Measurements from ENCODE around the gene PKIB.

PKIB gene

DNA sequence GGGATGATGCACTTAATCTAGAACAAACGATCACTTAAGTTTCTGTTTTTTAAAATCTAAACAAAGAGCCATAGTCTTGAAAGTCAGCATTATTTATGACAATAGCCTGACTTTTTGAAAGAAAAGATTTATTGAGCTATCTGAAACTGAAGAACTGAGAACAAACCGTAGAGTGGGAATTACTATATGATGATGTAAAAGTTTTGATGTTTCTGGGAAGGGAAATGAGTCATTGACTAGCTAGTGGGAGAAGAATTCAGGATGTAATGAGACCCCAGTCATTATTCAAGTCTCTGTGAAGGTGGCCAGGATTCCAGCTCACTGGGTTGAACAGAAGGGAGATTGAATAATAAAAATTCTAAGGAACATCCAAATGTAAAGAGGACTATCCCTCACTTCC is 85.9 kb downstream of the PKIB start:
- DNase-seq (ENCODE audit: low read depth): no peak
- TF ChIP-seq, protein P1, sequence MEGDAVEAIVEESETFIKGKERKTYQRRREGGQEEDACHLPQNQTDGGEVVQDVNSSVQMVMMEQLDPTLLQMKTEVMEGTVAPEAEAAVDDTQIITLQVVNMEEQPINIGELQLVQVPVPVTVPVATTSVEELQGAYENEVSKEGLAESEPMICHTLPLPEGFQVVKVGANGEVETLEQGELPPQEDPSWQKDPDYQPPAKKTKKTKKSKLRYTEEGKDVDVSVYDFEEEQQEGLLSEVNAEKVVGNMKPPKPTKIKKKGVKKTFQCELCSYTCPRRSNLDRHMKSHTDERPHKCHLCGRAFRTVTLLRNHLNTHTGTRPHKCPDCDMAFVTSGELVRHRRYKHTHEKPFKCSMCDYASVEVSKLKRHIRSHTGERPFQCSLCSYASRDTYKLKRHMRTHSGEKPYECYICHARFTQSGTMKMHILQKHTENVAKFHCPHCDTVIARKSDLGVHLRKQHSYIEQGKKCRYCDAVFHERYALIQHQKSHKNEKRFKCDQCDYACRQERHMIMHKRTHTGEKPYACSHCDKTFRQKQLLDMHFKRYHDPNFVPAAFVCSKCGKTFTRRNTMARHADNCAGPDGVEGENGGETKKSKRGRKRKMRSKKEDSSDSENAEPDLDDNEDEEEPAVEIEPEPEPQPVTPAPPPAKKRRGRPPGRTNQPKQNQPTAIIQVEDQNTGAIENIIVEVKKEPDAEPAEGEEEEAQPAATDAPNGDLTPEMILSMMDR (IDR thresholded peaks at IDR 0.05; ENCODE audit: low read depth, low read length, missing control alignments): no peak
- H3K4me3 ChIP-seq (ENCODE audit: low read depth, low read length): no peak overlapping the region

DNA sequence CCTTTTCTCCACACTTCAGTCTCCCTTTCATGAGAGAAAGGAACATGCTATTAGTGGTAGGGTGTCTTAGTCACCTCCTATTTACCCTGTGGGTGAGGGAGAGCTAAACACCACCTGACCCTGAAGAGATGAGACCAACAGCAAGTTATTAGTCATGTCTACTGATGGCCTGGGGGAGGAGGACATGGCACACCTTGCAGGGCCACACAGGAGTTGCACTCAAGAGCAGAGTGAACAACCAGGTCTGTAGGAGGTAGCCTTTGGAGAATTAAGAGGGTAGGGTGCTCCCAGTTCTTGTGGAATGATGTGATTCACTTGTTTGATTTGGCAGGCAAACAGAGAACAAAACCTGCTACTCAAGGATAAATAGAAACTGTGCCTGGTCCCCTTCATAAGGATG is 86.6 kb downstream of the PKIB start:
- no peak overlapping the region for H3K4me3 ChIP-seq (ENCODE audit: low read depth, low read length)
- TF ChIP-seq, protein P1 (IDR thresholded peaks at IDR 0.05; ENCODE audit: low read depth, low read length, missing control alignments): no peak
- DNase-seq (ENCODE audit: low read depth): no peak

DNA sequence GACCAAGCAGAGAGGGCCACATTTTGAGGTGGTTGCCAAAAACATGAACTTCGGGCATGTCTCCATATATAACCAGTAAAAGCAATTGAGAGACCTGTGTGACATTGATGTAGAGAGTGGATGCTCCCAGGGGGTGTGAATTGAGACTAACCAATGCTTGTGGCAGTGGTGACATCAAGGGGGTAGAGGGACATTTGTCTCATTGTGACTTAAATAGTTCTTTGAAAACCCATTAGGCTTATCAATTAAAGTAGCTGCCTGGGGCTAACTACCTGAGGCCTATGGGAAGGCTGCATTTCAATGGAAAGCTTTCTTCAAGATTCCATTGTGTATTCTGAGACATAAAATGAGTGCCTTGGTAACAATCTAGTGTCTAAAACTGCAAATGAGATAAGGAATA is 87.3 kb downstream of the PKIB start:
- H3K4me3 ChIP-seq (ENCODE audit: low read depth, low read length): no peak overlapping the region
- no peak for DNase-seq (ENCODE audit: low read depth)
- TF ChIP-seq, protein P1 (IDR thresholded peaks at IDR 0.05; ENCODE audit: low read depth, low read length, missing control alignments): no peak

DNA sequence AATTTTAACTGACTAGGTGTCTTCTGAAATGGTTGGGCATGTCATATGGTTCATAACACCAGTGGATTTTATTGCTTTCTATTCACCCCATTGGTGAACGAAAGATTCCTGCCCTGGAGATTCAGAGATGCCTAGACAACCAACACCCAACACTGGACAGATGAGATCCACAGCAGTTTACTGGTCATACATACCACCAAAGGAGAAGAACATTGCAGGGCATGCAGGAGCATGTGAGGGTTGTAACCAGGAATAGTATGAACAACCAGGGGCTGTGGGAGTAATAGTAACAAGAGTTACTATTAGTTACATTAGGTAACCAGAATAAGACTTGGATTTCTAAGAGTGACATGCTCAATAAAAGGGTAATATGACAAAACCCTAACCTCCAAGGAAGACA is 91.5 kb downstream of the PKIB start:
- no peak for DNase-seq (ENCODE audit: low read depth)
- no peak overlapping the region for H3K4me3 ChIP-seq (ENCODE audit: low read depth, low read length)
- TF ChIP-seq, protein P1 (IDR thresholded peaks at IDR 0.05; ENCODE audit: low read depth, low read length, missing control alignments): no peak

DNA sequence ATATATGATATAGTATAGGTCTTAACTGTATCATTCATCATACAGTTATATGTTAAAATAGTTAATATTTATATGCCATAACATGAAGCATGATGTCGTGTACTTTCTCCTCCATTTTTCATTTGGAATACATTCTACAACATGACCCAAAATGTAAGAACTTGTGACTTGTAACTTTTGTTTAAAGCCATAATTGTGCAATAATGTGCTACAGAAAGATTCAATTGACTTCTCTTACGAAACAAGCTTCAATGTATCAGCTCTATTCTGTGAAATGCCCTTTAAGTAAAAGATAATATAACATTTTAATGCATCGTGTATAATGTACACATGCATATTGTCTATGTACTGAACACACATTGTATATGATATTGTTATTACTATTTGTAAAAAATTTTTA is 92.6 kb downstream of the PKIB start:
- DNase-seq (ENCODE audit: low read depth): no peak
- TF ChIP-seq, protein P1 (IDR thresholded peaks at IDR 0.05; ENCODE audit: low read depth, low read length, missing control alignments): no peak
- H3K4me3 ChIP-seq (ENCODE audit: low read depth, low read length): no peak overlapping the region

DNA sequence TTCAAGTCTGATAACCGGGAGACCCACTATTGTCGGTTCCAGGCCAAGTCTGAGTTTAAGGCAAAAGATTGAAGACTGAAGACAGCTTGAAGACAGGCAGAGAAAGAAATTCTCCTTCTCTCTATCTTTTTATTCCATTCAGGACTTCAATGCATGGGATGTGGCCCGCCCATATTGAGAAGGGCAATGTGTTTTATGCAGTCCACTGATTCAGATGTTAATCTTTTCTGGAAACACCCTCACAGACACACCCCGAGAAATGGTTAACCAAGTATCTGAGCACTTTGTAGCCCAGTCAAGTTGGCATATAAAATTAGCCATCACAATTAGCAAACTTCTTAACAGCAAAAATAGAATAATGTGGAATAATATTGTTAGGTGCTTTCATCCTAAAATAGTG is 93.9 kb downstream of the PKIB start:
- TF ChIP-seq, protein P1 (IDR thresholded peaks at IDR 0.05; ENCODE audit: low read depth, low read length, missing control alignments): no peak
- no peak for DNase-seq (ENCODE audit: low read depth)
- no peak overlapping the region for H3K4me3 ChIP-seq (ENCODE audit: low read depth, low read length)

DNA sequence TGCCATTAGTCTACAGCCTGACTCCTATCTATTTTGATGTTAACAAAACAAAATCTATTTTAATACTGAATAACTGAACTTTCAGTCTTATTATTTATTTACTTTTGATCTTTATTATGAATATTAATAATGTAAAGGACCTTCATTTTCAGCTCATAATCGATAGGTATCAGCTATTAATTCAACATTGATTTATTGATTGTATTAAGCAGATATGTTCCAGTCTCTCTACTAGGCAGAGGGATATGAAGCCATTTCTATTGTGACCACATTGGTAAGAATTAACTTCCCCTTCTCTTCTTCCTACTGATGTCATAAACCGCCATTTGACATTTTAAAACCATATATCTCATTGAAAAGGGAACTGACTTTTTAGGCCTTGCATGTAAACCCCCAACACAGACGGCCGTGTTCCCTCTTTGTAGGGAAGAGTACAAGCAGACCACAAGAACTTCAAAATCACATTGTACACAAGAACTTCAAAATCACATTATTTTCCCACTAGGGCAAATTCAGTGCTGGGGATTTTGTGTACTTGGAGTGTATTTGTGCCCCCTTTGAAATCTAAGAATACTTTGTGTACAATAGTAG is 99.8 kb downstream of the PKIB start:
- H3K4me3 ChIP-seq (ENCODE audit: low read depth, low read length): no peak overlapping the region
- TF ChIP-seq, protein P1 (IDR thresholded peaks at IDR 0.05; ENCODE audit: low read depth, low read length, missing control alignments): no peak
- no peak for DNase-seq (ENCODE audit: low read depth)

Data from GM12864 (cell line).